MCF 10A (cell line): Measurements from ENCODE around the gene KCNK4. TPM values are rescaled to one million over a fixed set of nuclear protein-coding genes. Genes with fewer than 3 reads are reported as not detected.

ENCODE experiments used
- BruUV-seq: library from RNA; stranded (reverse); fragments of 400-500 nt; replicated peaks from 2 replicates; lab custom pipeline; 2021; lab: Mats Ljungman, UMichigan
- CTCF ChIA-PET: fragments of 300-600 bp; sonication (Branson Sonifier 250); formaldehyde crosslinking; extraction: SDS; loops from one replicate; lab custom pipeline; 2021; ENCODE audit warnings: antibody characterized with exemption, inconsistent platforms; lab: Yijun Ruan, JAX
- POLR2A ChIA-PET: fragments of 300-600, 350-650 bp; sonication (Branson Sonifier 250); formaldehyde crosslinking; extraction: SDS; loops from one replicate; lab custom pipeline; 2020; ENCODE audit warnings: antibody characterized with exemption, inconsistent platforms; lab: Yijun Ruan, JAX
- DNase-seq: peaks from one replicate; pipeline ENCODE4 v3.0.0-alpha.2; 2018; ENCODE audit not compliant: unreplicated experiment
- H3K27ac Mint-ChIP-seq: one replicate; pipeline ENCODE4 v1.8.0; 2022; ENCODE audit warnings: mild to moderate bottlenecking, low read depth, mixed read lengths; ENCODE audit not compliant: unreplicated experiment
- H3K27me3 Mint-ChIP-seq: one replicate; pipeline ENCODE4 v1.8.0; 2022; ENCODE audit warnings: mixed read lengths; ENCODE audit not compliant: insufficient read depth, unreplicated experiment
- H3K36me3 Mint-ChIP-seq: one replicate; pipeline ENCODE4 v1.8.0; 2022; ENCODE audit warnings: mild to moderate bottlenecking, moderate library complexity, mixed read lengths; ENCODE audit not compliant: insufficient read depth, unreplicated experiment
- H3K4me1 Mint-ChIP-seq: one replicate; pipeline ENCODE4 v1.8.0; 2022; ENCODE audit warnings: mixed read lengths; ENCODE audit not compliant: insufficient read depth, unreplicated experiment
- H3K4me3 Mint-ChIP-seq: one replicate; pipeline ENCODE4 v1.8.0; 2022; ENCODE audit warnings: mild to moderate bottlenecking, moderate library complexity, mixed read lengths; ENCODE audit not compliant: unreplicated experiment
- H3K9me3 Mint-ChIP-seq: one replicate; pipeline ENCODE4 v1.8.0; 2022; ENCODE audit warnings: mixed read lengths; ENCODE audit not compliant: unreplicated experiment
- intact Hi-C: fragments of 100-400 bp; cut with micrococcal nuclease; formaldehyde crosslinking; loops from 2 replicates; pipeline ENCODE4 v1.14.1; 2022
- total RNA-seq: library from RNA; stranded (reverse); gene quantifications from 2 replicates; pipeline ENCODE4 v1.2.3, GENCODE V29; 2022
- TF ChIP-seq, protein P1 (sequence below): fragments of 200-600 bp; IDR thresholded peaks from one replicate; pipeline ENCODE4 v1.8.0; 2022; ENCODE audit warnings: antibody characterized with exemption, mild to moderate bottlenecking; ENCODE audit not compliant: unreplicated experiment

Gene KCNK4
- total RNA-seq, 1 experiment from 2014 or later, result not detected

DNA sequence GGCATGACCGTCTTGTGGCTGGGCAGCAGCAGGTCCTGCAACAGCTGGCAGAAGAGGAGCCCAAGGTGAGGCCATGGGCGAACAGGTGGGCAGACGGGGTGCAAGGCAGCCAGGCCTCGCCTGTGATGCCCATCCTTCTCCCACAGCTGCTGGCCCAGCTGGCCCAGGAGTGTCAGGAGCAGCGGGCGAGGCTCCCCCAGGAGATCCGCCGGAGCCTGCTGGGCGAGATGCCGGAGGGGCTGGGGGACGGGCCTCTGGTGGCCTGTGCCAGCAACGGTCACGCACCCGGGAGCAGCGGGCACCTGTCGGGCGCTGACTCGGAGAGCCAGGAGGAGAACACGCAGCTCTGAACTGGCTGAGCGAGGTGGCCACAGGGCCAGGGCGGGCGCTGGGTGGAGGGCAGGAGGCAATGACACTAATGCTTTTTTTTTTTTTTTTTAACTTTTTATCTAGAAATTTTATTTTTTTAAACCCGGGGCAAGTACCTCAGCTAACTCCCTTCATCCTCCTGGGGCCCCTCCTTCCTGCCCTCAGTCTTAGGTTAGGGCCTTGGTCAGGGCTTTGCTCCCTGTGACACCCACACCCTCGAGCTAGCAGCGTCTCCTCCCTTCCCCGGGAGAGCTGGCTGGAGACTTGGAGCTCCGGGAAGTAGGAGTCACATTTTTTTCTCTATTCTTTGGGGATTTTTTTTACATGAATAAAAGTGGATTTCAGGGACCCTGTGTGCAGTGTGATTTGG is 23.7 kb upstream of the KCNK4 start:
- no peak overlapping the region for H3K4me3 Mint-ChIP-seq
- H3K4me1 Mint-ChIP-seq, result peaks cover 23% of the 10 kb centered on the region
- H3K36me3 Mint-ChIP-seq, result peaks cover 57% of the 10 kb centered on the region
- intact Hi-C loops, result no loop called here
- POLR2A ChIA-PET, result interaction anchor here (0.8 to 7.6 kb wide), 8 partner anchors 8 to 41 kb away, joined by 3 to 125 read pairs (median 63); partner anchors contain the start of genes BAD, CATSPERZ, ESRRA and FKBP2
- no peaks in the 10 kb centered on the region for H3K27me3 Mint-ChIP-seq
- no peak for DNase-seq
- no peaks in the 10 kb centered on the region for H3K9me3 Mint-ChIP-seq
- H3K27ac Mint-ChIP-seq, result no peak overlapping the region
- TF ChIP-seq, protein P1, sequence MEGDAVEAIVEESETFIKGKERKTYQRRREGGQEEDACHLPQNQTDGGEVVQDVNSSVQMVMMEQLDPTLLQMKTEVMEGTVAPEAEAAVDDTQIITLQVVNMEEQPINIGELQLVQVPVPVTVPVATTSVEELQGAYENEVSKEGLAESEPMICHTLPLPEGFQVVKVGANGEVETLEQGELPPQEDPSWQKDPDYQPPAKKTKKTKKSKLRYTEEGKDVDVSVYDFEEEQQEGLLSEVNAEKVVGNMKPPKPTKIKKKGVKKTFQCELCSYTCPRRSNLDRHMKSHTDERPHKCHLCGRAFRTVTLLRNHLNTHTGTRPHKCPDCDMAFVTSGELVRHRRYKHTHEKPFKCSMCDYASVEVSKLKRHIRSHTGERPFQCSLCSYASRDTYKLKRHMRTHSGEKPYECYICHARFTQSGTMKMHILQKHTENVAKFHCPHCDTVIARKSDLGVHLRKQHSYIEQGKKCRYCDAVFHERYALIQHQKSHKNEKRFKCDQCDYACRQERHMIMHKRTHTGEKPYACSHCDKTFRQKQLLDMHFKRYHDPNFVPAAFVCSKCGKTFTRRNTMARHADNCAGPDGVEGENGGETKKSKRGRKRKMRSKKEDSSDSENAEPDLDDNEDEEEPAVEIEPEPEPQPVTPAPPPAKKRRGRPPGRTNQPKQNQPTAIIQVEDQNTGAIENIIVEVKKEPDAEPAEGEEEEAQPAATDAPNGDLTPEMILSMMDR, result no peak
- BruUV-seq, result no TSS peak
- CTCF ChIA-PET, result interaction anchor here (0.6 to 6.4 kb wide), 7 partner anchors 14 to 1462 kb away, joined by 3 to 70 read pairs (median 3); partner anchors contain the start of gene PLCB3

DNA sequence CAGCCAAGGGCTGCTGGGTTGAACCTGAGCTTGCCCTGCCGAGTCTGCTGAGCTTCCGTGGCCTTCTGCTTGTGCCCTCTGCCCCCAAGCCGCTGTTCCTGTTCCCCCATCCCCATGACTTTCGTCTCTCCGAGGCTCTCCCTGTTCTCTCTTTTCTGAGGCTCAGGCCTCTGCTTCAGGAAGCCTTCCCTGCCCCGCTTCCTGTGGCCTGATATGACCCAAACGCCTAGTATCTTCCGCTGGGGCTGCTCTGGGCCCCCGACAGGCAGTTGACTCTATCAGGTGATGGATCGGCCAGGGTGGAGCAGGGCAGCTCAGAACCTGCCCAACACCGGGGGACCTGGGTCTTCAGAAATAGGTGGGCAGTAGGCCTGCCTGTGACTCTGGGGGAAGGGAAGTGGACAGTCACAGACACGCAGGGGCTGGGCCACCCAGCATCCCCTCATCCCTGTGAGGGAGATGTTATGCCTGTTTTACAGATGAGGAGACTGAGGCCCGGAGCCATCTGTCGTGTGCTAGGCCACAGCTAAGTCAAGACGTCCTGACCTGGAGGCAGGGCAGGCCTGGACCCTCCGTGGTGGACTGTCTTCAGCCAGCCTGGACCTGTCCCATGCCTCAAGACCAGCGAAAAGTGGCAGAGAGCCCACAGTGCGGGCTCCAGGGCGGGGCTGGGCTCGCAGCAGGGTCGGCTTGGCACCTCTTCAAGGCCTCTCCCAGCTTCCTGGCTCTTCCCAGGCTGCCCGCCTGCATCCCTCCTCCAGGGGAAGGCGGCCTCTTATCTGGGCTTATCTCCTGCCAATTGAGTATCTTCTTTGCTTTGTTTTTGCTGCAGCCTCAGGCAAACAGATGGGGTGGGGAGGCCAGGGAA is 22.8 kb upstream of the KCNK4 start:
- peaks cover 23% of the 10 kb centered on the region for H3K4me1 Mint-ChIP-seq
- no peaks in the 10 kb centered on the region for H3K27me3 Mint-ChIP-seq
- intact Hi-C loops, result no loop called here
- DNase-seq, result peak; percentile 73
- peak overlapping the region; percentile 96 for H3K27ac Mint-ChIP-seq
- peaks cover 48% of the 10 kb centered on the region for H3K36me3 Mint-ChIP-seq
- ChIA-PET CTCF (interaction anchor here (0.6 to 6.4 kb wide), 8 partner anchors 13 to 1462 kb away, joined by 3 to 70 read pairs (median 4); partner anchors contain the start of gene PLCB3), POLR2A (interaction anchor here (0.8 to 7.6 kb wide), 22 partner anchors 9 to 87 kb away, joined by 3 to 125 read pairs (median 8); partner anchors contain the start of genes BAD, CATSPERZ, ESRRA and FKBP2)
- TF ChIP-seq, protein P1, result no peak
- no TSS peak for BruUV-seq
- peak overlapping the region; percentile 96 for H3K4me3 Mint-ChIP-seq
- no peaks in the 10 kb centered on the region for H3K9me3 Mint-ChIP-seq

DNA sequence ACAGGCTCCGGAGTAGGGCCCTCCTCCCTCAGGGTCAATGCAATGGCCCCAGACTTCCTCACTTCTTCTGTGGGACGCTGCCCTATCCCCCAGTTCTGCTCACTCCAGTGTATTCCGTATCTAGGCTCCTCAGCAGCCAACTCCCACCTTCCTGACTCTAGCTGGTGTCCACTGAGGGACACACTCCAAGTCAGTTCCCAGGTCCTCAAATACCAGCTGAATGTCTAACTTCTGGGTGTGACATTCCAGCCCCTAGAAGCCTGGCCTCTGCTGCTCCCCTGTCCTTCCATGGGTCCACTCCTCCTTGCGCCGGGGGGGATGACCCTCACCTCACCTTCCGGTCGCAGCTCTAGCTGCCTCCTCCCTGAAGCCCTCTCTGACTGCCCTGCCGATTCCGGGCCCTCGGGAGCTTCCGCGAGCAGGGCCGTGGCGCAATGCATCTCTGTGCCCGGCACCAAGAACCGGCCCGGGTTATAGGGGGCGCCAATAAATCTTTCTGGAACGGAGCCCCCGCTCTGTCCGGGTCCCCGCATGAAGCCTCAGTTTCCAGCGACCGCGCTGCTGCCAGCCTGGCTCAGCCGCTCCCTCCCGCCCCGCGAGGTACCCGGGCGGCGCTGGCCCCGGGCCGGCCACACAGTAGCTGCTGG is 22.1 kb upstream of the KCNK4 start:
- H3K4me1 Mint-ChIP-seq, result peaks cover 23% of the 10 kb centered on the region
- H3K9me3 Mint-ChIP-seq, result no peaks in the 10 kb centered on the region
- ChIA-PET CTCF (interaction anchor here (0.7 to 6.4 kb wide), 5 partner anchors 18 to 1534 kb away, joined by 3 to 70 read pairs (median 8); partner anchors contain the start of gene PLCB3), POLR2A (interaction anchor here (0.8 to 7.6 kb wide), 24 partner anchors 8 to 510 kb away, joined by 3 to 125 read pairs (median 7); partner anchors contain the start of genes BAD, CATSPERZ, ESRRA and FKBP2)
- peaks cover 52% of the 10 kb centered on the region for H3K36me3 Mint-ChIP-seq
- DNase-seq, result peak; percentile 55
- BruUV-seq, result no TSS peak
- H3K27me3 Mint-ChIP-seq, result no peaks in the 10 kb centered on the region
- intact Hi-C loops, result loop anchor here (1.0 kb wide), 1 partner anchor 18 kb away; the partner anchor contains the start of gene PLCB3
- peak overlapping the region; percentile 96 for H3K27ac Mint-ChIP-seq
- peak overlapping the region; percentile 96 for H3K4me3 Mint-ChIP-seq
- TF ChIP-seq, protein P1, result no peak
